Tibial nerve (tissue), 4 donors: ENCODE measurements around the gene JAML. TPM values are rescaled to one million over a fixed set of nuclear protein-coding genes. Genes with fewer than 3 reads are reported as not detected.

Source experiments
- DNase-seq, 2 donors: peaks; one replicate each; pipeline ENCODE4 v3.0.0-alpha.2; 2019; ENCODE audit warnings: low spot score in 2 of 2
- H3K27ac ChIP-seq, 4 donors: fragments of 200-600 bp; sonication (generic) in 3 of 4; one replicate each; pipeline ENCODE4 v1.5.1; 2017 to 2019; ENCODE audit warnings: mild to moderate bottlenecking in 1 of 4
- H3K27me3 ChIP-seq, 2 donors: fragments of 200-600 bp; sonication (generic) in 1 of 2; one replicate each; pipeline versions ENCODE4 v1.5.1 to v1.6.0; 2017 to 2019
- H3K36me3 ChIP-seq, 3 donors: fragments of 200-600 bp; sonication (generic); one replicate each; pipeline ENCODE4 v1.5.1; 2018 to 2019
- H3K4me1 ChIP-seq, 4 donors: fragments of 200-600 bp; sonication (generic) in 3 of 4; one replicate each; pipeline ENCODE4 v1.5.1; 2017 to 2019
- H3K4me3 ChIP-seq, 4 donors: fragments of 200-600 bp; sonication (generic) in 3 of 4; one replicate each; pipeline ENCODE4 v1.5.1; 2017 to 2019; ENCODE audit warnings: mild to moderate bottlenecking in 1 of 4, moderate library complexity in 1 of 4
- H3K9me3 ChIP-seq, 4 donors: fragments of 200-600 bp; sonication (generic) in 3 of 4; one replicate each; pipeline ENCODE4 v1.5.1; 2017 to 2019
- CTCF ChIP-seq, 5 experiments: fragments of 200-600 bp in 3 of 5; fragments of 450-650 bp in 2 of 5; sonication (generic) in 3 of 5; IDR thresholded peaks; one replicate each; pipeline ENCODE4 v1.5.1; 2016 to 2019; ENCODE audit warnings: antibody characterized with exemption in 5 of 5, mild to moderate bottlenecking in 3 of 5, moderate library complexity in 2 of 5
- EP300 ChIP-seq, 2 donors: sonication (generic); formaldehyde crosslinking; IDR thresholded peaks; one replicate each; pipeline ENCODE4 v1.6.1; 2017; ENCODE audit warnings: antibody characterized with exemption in 2 of 2, mild to moderate bottlenecking in 1 of 2
- POLR2A ChIP-seq, 2 donors: fragments of 450-650 bp; IDR thresholded peaks; one replicate each; pipeline ENCODE4 v1.6.1; 2017; ENCODE audit warnings: antibody characterized with exemption in 2 of 2, mild to moderate bottlenecking in 2 of 2, moderate library complexity in 2 of 2
- WGBS, 2 donors: methylation state at CpG; one replicate each; pipeline ENCODE4 v1.1.5; 2018; 5-methylcytosine and 5-hydroxymethylcytosine counted together
- total RNA-seq, 4 donors: library from RNA; depleted of rRNA; stranded (reverse); fragments of >200 nt; gene quantifications; one replicate each; pipeline ENCODE4 v1.1.0, GENCODE V29; 2016

JAML gene
- total RNA-seq, 4 donors from 2014 or later, result 0.60 to 4.5 (median 3.9) TPM

- Histone ChIP-seq H3K4me3 (no peak overlapping the region), H3K36me3 (no peaks in the 10 kb centered on the region), H3K27me3 (peaks cover 0 to 4% of the 10 kb centered on the region in 2 donors), H3K27ac (peak overlapping the region in 2 of 4 donors; percentile 27 to 62), H3K4me1 (no peaks in the 10 kb centered on the region), H3K9me3 (no peaks in the 10 kb centered on the region)
- DNase-seq, result no peak
- no peak for TF ChIP-seq POLR2A (IDR thresholded peaks at IDR 0.05)
- TF ChIP-seq CTCF (IDR thresholded peaks at IDR 0.05), result no peak
- no peak for TF ChIP-seq EP300 (IDR thresholded peaks at IDR 0.05)
- WGBS, 2 donors, result 89% methylated on average over 9 of the region's 9 CpGs
These were observed 19.0 kb downstream of the JAML start for GRCh38 chr11:118205606-118206378.

DNA sequence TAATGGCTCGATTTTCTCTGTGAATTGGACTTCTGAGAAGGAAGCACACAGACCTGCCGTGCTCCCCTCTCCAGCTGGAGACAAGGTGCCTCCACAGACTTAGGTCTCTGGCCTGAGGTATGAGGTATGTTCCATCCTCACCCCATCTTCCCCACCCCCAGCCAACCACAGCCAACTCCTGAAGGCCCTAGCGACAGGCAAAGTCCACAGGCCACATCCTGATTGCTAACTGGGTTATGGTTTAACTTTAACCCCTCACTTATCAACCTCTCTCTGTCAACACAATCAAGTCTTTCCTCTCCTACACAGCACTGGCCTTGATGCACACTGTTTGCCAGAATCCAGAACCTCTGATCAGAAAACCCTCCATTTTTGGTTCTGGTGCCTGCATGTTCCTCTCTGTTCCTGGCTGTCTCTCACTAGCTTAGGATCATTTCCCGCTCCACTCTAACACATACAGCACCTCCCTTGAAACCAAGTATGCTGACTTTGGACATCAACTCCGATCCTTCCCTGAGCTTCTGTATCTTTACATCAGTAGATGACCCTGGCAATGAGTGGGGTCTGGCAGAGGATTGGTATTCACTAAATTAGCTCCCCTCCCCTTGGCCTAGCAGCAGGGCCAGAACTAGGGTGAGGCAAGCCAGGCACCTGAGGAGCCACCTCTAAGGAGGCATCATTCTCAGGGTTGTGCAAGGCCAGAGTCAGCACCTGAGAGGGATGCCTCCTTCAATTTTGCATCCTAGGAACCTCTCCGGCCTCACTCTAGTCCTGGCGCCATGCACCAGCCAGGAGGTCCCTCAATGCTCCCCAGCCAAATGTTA is 22.0 kb downstream of the JAML start:
- H3K27me3 ChIP-seq, result no peaks in the 10 kb centered on the region
- WGBS, 2 donors, result 76 to 78% methylated on average over 7 of the region's 7 CpGs

GRCh38 chr11:118201966-118202365 is 22.8 kb downstream of the JAML start:
- H3K27me3 ChIP-seq, result no peaks in the 10 kb centered on the region
- H3K4me1 ChIP-seq, result peaks cover 0 to 9% (median 0%) of the 10 kb centered on the region in 4 donors
- no peaks in the 10 kb centered on the region for H3K36me3 ChIP-seq
- DNase-seq, result no peak
- H3K27ac ChIP-seq, result peak overlapping the region in 1 of 4 donors; percentile 23
- TF ChIP-seq EP300 (IDR thresholded peaks at IDR 0.05) (no peak), CTCF (IDR thresholded peaks at IDR 0.05) (no peak), POLR2A (IDR thresholded peaks at IDR 0.05) (no peak)
- H3K4me3 ChIP-seq, result no peak overlapping the region
- H3K9me3 ChIP-seq, result no peaks in the 10 kb centered on the region
- WGBS, 2 donors, result 81 to 83% methylated on average over 2 of the region's 2 CpGs

More for the DNA sequence above, 22.0 kb downstream of the JAML start:
- Histone ChIP-seq H3K36me3 (no peaks in the 10 kb centered on the region), H3K4me3 (no peak overlapping the region), H3K27ac (peak overlapping the region in 1 of 4 donors; percentile 23), H3K9me3 (no peaks in the 10 kb centered on the region), H3K4me1 (peaks cover 0 to 9% (median 0%) of the 10 kb centered on the region in 4 donors)
- TF ChIP-seq CTCF (IDR thresholded peaks at IDR 0.05), result no peak
- TF ChIP-seq POLR2A (IDR thresholded peaks at IDR 0.05), result no peak
- no peak for TF ChIP-seq EP300 (IDR thresholded peaks at IDR 0.05)
- no peak for DNase-seq

DNA sequence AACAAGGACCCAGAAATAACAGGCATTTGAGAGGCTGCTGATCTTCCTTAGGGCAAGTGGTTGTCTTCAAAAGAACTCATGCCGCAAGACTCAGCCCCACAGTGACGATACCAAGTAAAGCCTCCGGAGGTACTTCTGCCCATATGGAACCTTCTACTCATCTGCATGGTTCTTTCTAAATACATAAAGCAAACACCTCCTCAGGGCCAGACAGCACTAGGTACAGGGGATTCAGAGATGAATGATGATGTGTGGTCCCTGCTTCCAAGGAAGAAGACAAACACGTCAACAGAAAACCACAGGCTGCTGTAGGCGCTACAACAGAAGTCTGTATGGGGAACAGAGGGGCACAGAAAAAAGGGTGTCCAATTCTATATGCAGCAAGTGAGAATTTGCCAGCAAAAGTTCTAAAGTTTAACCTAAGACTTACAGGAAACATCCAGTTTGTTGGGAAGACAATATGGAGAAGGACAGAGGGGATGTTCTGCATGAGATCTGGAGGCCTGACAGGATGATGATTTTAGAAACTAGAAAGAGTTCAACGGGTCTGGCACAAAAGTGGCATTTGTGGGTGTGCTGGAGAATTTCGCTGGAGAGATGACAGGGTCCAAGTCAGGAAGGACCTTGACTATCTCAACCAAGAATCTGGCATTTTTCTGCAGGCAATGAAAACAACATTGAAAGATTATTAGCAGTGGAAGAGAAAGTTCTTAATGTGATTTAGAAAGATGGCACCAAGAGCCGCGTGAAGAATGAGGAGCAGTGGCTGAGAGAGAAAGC is 23.7 kb downstream of the JAML start:
- 90 to 94% methylated on average over 9 of the region's 9 CpGs for WGBS, 2 donors
- no peaks in the 10 kb centered on the region for H3K9me3 ChIP-seq

More for the DNA sequence above, 23.7 kb downstream of the JAML start:
- H3K4me1 ChIP-seq, result peaks cover 0 to 9% (median 0%) of the 10 kb centered on the region in 4 donors
- DNase-seq, result no peak
- no peaks in the 10 kb centered on the region for H3K27me3 ChIP-seq
- TF ChIP-seq CTCF (IDR thresholded peaks at IDR 0.05) (no peak), POLR2A (IDR thresholded peaks at IDR 0.05) (no peak), EP300 (IDR thresholded peaks at IDR 0.05) (no peak)
- H3K27ac ChIP-seq, result no peak overlapping the region
- H3K4me3 ChIP-seq, result no peak overlapping the region
- no peaks in the 10 kb centered on the region for H3K36me3 ChIP-seq
